ENCODE measurements around the gene AGRN. TPM values are rescaled to one million over a fixed set of nuclear protein-coding genes. Genes with fewer than 3 reads are reported as not detected.

AGRN gene
- total and polyA plus RNA-seq, 4 donors = 1.8 to 22.4 (median 16.9) TPM

DNA sequence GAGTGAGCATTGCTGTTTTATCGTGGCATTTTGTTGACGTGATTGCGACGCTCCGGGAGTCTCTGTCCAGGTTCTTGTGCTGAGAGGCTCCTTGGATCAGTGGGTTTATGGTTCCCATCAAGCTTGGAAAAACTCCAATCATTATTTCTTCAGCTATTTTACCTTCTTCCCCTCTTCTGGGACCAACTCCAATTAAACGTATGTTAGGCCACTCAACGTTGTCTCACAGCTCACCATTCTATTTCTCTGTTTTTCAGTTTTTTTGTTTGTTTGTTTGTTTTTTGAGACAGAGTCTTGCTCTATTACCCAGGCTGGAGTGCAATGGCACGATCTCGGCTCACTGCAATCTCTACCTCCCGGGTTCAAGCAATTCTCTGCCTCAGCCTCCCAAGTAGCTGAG is 28.0 kb upstream of the AGRN start:
- no peak overlapping the region for H3K27ac ChIP-seq (ENCODE audit: low read depth in 1 of 2, low read length in 2 of 2)
- peaks cover 0 to 6% (median 4%) of the 10 kb centered on the region in 4 donors for H3K9me3 ChIP-seq (ENCODE audit: control insufficient read depth in 4 of 4, low read length in 3 of 4)
- DNase-seq (ENCODE audit: low spot score) = no peak
- no peaks in the 10 kb centered on the region for H3K27me3 ChIP-seq (ENCODE audit: control insufficient read depth in 4 of 4, insufficient read depth in 4 of 4, low read length in 3 of 4)
- 94% methylated on average over 10 of the region's 10 CpGs for WGBS
- peaks cover 0 to 1% (median 0%) of the 10 kb centered on the region in 4 donors for H3K36me3 ChIP-seq (ENCODE audit: control insufficient read depth in 4 of 4, insufficient read depth in 3 of 4, low read depth in 1 of 4, low read length in 3 of 4)
- TF ChIP-seq HNF4G (IDR thresholded peaks at IDR 0.05) = no peak
- no peak for TF ChIP-seq FOXA2 (IDR thresholded peaks at IDR 0.05)
- TF ChIP-seq FOXA1 (IDR thresholded peaks at IDR 0.05) = no peak
- TF ChIP-seq NR2F2 (IDR thresholded peaks at IDR 0.05) = no peak
- TF ChIP-seq, protein P1, sequence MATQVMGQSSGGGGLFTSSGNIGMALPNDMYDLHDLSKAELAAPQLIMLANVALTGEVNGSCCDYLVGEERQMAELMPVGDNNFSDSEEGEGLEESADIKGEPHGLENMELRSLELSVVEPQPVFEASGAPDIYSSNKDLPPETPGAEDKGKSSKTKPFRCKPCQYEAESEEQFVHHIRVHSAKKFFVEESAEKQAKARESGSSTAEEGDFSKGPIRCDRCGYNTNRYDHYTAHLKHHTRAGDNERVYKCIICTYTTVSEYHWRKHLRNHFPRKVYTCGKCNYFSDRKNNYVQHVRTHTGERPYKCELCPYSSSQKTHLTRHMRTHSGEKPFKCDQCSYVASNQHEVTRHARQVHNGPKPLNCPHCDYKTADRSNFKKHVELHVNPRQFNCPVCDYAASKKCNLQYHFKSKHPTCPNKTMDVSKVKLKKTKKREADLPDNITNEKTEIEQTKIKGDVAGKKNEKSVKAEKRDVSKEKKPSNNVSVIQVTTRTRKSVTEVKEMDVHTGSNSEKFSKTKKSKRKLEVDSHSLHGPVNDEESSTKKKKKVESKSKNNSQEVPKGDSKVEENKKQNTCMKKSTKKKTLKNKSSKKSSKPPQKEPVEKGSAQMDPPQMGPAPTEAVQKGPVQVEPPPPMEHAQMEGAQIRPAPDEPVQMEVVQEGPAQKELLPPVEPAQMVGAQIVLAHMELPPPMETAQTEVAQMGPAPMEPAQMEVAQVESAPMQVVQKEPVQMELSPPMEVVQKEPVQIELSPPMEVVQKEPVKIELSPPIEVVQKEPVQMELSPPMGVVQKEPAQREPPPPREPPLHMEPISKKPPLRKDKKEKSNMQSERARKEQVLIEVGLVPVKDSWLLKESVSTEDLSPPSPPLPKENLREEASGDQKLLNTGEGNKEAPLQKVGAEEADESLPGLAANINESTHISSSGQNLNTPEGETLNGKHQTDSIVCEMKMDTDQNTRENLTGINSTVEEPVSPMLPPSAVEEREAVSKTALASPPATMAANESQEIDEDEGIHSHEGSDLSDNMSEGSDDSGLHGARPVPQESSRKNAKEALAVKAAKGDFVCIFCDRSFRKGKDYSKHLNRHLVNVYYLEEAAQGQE (IDR thresholded peaks at IDR 0.05) = no peak
- no peak for TF ChIP-seq EGR1 (IDR thresholded peaks at IDR 0.05; ENCODE audit: low read depth in 2 of 2)
- no peak for TF ChIP-seq SP1 (IDR thresholded peaks at IDR 0.05)
- no peak for TF ChIP-seq JUND (IDR thresholded peaks at IDR 0.05)
- TF ChIP-seq YY1 (IDR thresholded peaks at IDR 0.05) = no peak
- no peak for TF ChIP-seq TAF1 (conservative IDR thresholded peaks at IDR 0.05)
- TF ChIP-seq, protein P2, sequence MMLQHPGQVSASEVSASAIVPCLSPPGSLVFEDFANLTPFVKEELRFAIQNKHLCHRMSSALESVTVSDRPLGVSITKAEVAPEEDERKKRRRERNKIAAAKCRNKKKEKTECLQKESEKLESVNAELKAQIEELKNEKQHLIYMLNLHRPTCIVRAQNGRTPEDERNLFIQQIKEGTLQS (IDR thresholded peaks at IDR 0.05) = no peak
- TF ChIP-seq GABPA (IDR thresholded peaks at IDR 0.05 in 1 of 2, conservative IDR thresholded peaks at IDR 0.05 in 1 of 2) = no peak
- H3K4me3 ChIP-seq (ENCODE audit: low read depth in 1 of 3, low read length in 3 of 3) = no peak overlapping the region
- H3K9ac ChIP-seq (ENCODE audit: low read depth in 1 of 2, low read length in 2 of 2) = no peak overlapping the region
- H3K4me1 ChIP-seq (ENCODE audit: control insufficient read depth in 4 of 4, insufficient read depth in 4 of 4, low read length in 3 of 4) = no peaks in the 10 kb centered on the region

DNA sequence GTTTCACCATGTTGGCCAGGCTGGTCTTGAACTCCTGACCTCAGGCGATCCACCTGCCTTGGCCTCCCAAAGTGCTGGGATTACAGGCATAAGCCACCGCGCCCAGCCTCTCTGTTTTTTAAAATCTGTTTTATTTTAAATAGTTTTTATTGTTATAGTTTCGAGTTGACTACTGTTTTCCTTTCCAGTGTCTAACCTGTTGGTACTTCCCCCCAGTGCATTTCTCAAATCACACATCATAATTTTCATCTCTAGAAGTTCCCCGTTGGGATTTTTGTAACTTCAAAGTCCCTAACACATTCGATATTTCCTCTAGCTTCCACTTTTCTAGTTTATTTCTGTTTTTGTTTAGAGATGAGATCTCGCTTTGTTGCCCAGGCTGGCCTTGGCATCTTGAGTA is 27.6 kb upstream of the AGRN start:
- peaks cover 0 to 2% (median 0%) of the 10 kb centered on the region in 4 donors for H3K27me3 ChIP-seq (ENCODE audit: control insufficient read depth in 4 of 4, insufficient read depth in 4 of 4, low read length in 3 of 4)
- H3K9ac ChIP-seq (ENCODE audit: low read depth in 1 of 2, low read length in 2 of 2) = no peak overlapping the region
- no peak for TF ChIP-seq EGR1 (IDR thresholded peaks at IDR 0.05; ENCODE audit: low read depth in 2 of 2)
- no peak for TF ChIP-seq RAD21 (IDR thresholded peaks at IDR 0.05)
- TF ChIP-seq, protein P1 (IDR thresholded peaks at IDR 0.05) = no peak
- TF ChIP-seq SP1 (IDR thresholded peaks at IDR 0.05) = no peak
- H3K4me3 ChIP-seq (ENCODE audit: low read depth in 1 of 3, low read length in 3 of 3) = no peak overlapping the region
- H3K9me3 ChIP-seq (ENCODE audit: control insufficient read depth in 4 of 4, low read length in 3 of 4) = peaks cover 0 to 6% (median 4%) of the 10 kb centered on the region in 4 donors
- WGBS = 86% methylated on average over 7 of the region's 7 CpGs
- no peak for DNase-seq (ENCODE audit: low spot score)
- H3K27ac ChIP-seq (ENCODE audit: low read depth in 1 of 2, low read length in 2 of 2) = no peak overlapping the region
- peaks cover 0 to under 1% (median 0%) of the 10 kb centered on the region in 4 donors for H3K4me1 ChIP-seq (ENCODE audit: control insufficient read depth in 4 of 4, insufficient read depth in 4 of 4, low read length in 3 of 4)
- peaks cover 0 to 1% (median 0%) of the 10 kb centered on the region in 4 donors for H3K36me3 ChIP-seq (ENCODE audit: control insufficient read depth in 4 of 4, insufficient read depth in 3 of 4, low read depth in 1 of 4, low read length in 3 of 4)
